SK-N-SH treated with all-trans-retinoic acid at 6 μM for 48 hours (cell line): Measurements from ENCODE around the gene CALML3.

ENCODE experiments used
- ARNTL ChIP-seq: fragments of 450-650 bp; formaldehyde crosslinking; IDR thresholded peaks from 2 replicates; pipeline ENCODE4 v1.5.0; 2020; ENCODE audit warnings: low read depth, mild to moderate bottlenecking, moderate library complexity, borderline replicate concordance
- BACH2 ChIP-seq: fragments of 250-450 bp; sonication (Bioruptor Pico); IDR thresholded peaks from 2 replicates; pipeline ENCODE4 v1.9.0; 2021; ENCODE audit warnings: mild to moderate bottlenecking, borderline replicate concordance
- RARB ChIP-seq: fragments of 250-450 bp; sonication (Bioruptor Pico); IDR thresholded peaks from 2 replicates; pipeline ENCODE4 v1.8.0; 2021; ENCODE audit warnings: mild to moderate bottlenecking, moderate library complexity
- TOX ChIP-seq: fragments of 250-450 bp; sonication (Bioruptor Pico); IDR thresholded peaks from 2 replicates; pipeline ENCODE4 v1.8.0; 2021; ENCODE audit warnings: mild to moderate bottlenecking, moderate library complexity, borderline replicate concordance
- ZNF565 ChIP-seq: fragments of 450-650 bp; formaldehyde crosslinking; conservative IDR thresholded peaks from 2 replicates; pipeline ENCODE4 v1.5.0; 2020; ENCODE audit warnings: low read depth, mild to moderate bottlenecking, moderate library complexity
- ZNF8 ChIP-seq: fragments of 450-650 bp; formaldehyde crosslinking; IDR thresholded peaks from 2 replicates; pipeline ENCODE4 v1.5.0; 2020; ENCODE audit warnings: mild to moderate bottlenecking, moderate library complexity
- TF ChIP-seq, protein P1 (sequence below): fragments of 250-450 bp; sonication (Bioruptor Pico); IDR thresholded peaks from 2 replicates; pipeline ENCODE4 v1.8.0; 2020; ENCODE audit warnings: mild to moderate bottlenecking, moderate library complexity, borderline replicate concordance

DNA sequence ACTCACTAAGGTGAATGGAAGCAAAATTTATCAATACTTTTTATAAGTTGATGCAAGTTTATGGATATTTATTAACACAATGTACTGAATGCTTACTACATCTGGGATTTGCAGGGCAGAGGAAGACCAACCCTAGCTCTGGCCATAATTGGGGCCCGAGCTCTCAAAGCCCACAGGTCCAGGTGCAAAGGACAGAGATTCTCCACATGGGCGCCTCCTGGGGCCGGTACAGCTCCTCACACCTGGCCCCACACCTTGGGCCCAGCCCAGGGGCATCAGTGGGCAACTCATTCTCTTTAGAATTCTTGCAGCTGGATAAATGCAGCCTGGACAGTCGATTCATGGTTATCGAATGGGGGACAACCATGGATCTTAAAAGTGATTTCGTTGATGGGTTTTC, 47.1 kb downstream of the CALML3 start:
- TF ChIP-seq RARB, result no peak
- TF ChIP-seq ZNF8 (CRISPR knock-in tag), result no peak
- TF ChIP-seq ZNF565 (CRISPR knock-in tag), result no peak
- TF ChIP-seq TOX, result no peak
- no peak for TF ChIP-seq BACH2 (CRISPR knock-in tag)
- TF ChIP-seq, protein P1, sequence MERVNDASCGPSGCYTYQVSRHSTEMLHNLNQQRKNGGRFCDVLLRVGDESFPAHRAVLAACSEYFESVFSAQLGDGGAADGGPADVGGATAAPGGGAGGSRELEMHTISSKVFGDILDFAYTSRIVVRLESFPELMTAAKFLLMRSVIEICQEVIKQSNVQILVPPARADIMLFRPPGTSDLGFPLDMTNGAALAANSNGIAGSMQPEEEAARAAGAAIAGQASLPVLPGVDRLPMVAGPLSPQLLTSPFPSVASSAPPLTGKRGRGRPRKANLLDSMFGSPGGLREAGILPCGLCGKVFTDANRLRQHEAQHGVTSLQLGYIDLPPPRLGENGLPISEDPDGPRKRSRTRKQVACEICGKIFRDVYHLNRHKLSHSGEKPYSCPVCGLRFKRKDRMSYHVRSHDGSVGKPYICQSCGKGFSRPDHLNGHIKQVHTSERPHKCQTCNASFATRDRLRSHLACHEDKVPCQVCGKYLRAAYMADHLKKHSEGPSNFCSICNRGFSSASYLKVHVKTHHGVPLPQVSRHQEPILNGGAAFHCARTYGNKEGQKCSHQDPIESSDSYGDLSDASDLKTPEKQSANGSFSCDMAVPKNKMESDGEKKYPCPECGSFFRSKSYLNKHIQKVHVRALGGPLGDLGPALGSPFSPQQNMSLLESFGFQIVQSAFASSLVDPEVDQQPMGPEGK (CRISPR knock-in tag), result no peak
- no peak for TF ChIP-seq ARNTL (CRISPR knock-in tag)
